Transverse colon (tissue), 4 donors: ENCODE results near the gene SLC24A3. TPM values are rescaled to one million over a fixed set of nuclear protein-coding genes. Genes with fewer than 3 reads are reported as not detected.

Source experiments
- DNase-seq: peaks from one replicate; pipeline ENCODE4 v3.0.0-alpha.2; 2019
- H3K27ac ChIP-seq, 4 donors: fragments of 200-600 bp; sonication (generic); 2 replicates each; pipeline ENCODE4 v1.5.1; 2016 to 2018; ENCODE audit warnings: inconsistent platforms in 4 of 4
- H3K27me3 ChIP-seq: fragments of 200-600 bp; sonication (generic); 2 replicates; pipeline ENCODE4 v1.5.1; 2017; ENCODE audit warnings: inconsistent platforms
- H3K36me3 ChIP-seq, 4 donors: fragments of 200-600 bp; sonication (generic); 2 replicates each; pipeline ENCODE4 v1.5.1; 2017 to 2019; ENCODE audit warnings: inconsistent platforms in 4 of 4
- H3K4me1 ChIP-seq, 4 donors: fragments of 200-600 bp; sonication (generic); 2 replicates each; pipeline ENCODE4 v1.5.1; 2017 to 2020; ENCODE audit warnings: inconsistent platforms in 4 of 4
- H3K4me3 ChIP-seq, 4 donors: fragments of 200-600 bp; sonication (generic); 1 replicate in 1 of 4; 2 replicates in 3 of 4; pipeline versions ENCODE4 v1.5.1 to v1.6.1; 2017 to 2019; ENCODE audit warnings: inconsistent platforms in 4 of 4
- H3K9me3 ChIP-seq, 2 donors: fragments of 200-600 bp; sonication (generic); 2 replicates each; pipeline ENCODE4 v1.5.1; 2017 to 2019; ENCODE audit warnings: inconsistent platforms in 2 of 2
- CTCF ChIP-seq, 5 experiments: fragments of 200-600 bp in 3 of 5; fragments of 450-650 bp in 2 of 5; sonication (generic) in 3 of 5; IDR thresholded peaks; 1 replicate in 2 of 5; 2 replicates in 3 of 5; pipeline ENCODE4 v1.5.1; 2016 to 2017; ENCODE audit warnings: antibody characterized with exemption in 5 of 5, inconsistent platforms in 3 of 5, mild to moderate bottlenecking in 2 of 5, moderate library complexity in 1 of 5
- EP300 ChIP-seq: sonication (generic); formaldehyde crosslinking; IDR thresholded peaks from one replicate; pipeline ENCODE4 v1.6.1; 2017; ENCODE audit warnings: antibody characterized with exemption, low read depth
- POLR2A ChIP-seq: fragments of 450-650 bp; IDR thresholded peaks from one replicate; pipeline ENCODE4 v1.6.1; 2016; ENCODE audit warnings: antibody characterized with exemption, mild to moderate bottlenecking, moderate library complexity
- POLR2AphosphoS5 ChIP-seq, 3 donors: sonication (generic); formaldehyde crosslinking; IDR thresholded peaks; one replicate each; pipeline ENCODE4 v1.6.1; 2016; ENCODE audit warnings: antibody characterized with exemption in 3 of 3
- WGBS, 2 donors: methylation state at CpG; one replicate each; pipeline ENCODE4 v1.1.5; 2018; ENCODE audit warnings: low coverage in 1 of 2; 5-methylcytosine and 5-hydroxymethylcytosine counted together
- in situ Hi-C, 4 donors: fragments of 200-750 bp; cut with MboI; loops; one replicate each; pipeline versions ENCODE4 v1.15.0 to v1.15.1; 2017; ENCODE audit warnings: low sequenced_read_pairs in 3 of 4, low pct_ligation_motif_present in 1 of 4, low pct_unique_long_range_greater_than_20kb in 1 of 4
- intact Hi-C: fragments of 100-400 bp; cut with DNase I; formaldehyde crosslinking; loops from one replicate; pipeline ENCODE4 v1.15.1; 2023; ENCODE audit warnings: low total_unique reads
- total RNA-seq, 4 donors: library from RNA; depleted of rRNA; stranded (reverse); fragments of >200 nt; gene quantifications; one replicate each; pipeline ENCODE4 v1.1.0, GENCODE V29; 2016

The SLC24A3 gene
- total RNA-seq, 4 donors from 2014 or later = 4.4 to 6.7 (median 4.6) TPM

DNA sequence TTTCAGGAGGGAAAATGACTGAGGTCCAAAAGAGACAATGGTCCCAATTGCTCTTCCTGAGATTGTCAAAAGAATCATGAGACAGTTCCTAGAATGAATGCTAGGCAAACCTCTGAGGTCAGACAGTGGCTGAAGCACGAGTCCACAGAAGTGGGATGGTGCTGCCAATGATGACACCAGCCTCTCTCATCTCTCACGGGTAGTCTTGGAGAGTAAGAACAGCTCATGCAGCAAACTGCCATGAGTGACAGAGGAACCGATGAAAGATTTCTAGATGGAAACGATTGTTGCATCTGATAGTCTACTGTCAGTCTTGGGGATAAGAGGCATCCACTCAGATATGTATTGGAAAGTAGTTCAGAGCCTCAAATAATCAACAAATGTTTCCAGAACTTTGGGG is 188.7 kb downstream of the SLC24A3 start:
- DNase-seq = no peak
- H3K4me1 ChIP-seq = no peaks in the 10 kb centered on the region
- intact Hi-C loops (no loop called here), in situ Hi-C loops (no loop called here)
- H3K27ac ChIP-seq = no peak overlapping the region
- no peaks in the 10 kb centered on the region for H3K27me3 ChIP-seq
- no peak overlapping the region for H3K4me3 ChIP-seq
- TF ChIP-seq EP300 = no peak
- no peak for TF ChIP-seq POLR2AphosphoS5 (IDR thresholded peaks at IDR 0.05)
- no peak for TF ChIP-seq POLR2A
- no peak for TF ChIP-seq CTCF (IDR thresholded peaks at IDR 0.05)
- 79% methylated on average over 4 of the region's 4 CpGs; no CpG with 5 or more reads in 1 of the 2 donors for WGBS, 2 donors
- H3K36me3 ChIP-seq = no peaks in the 10 kb centered on the region
- peaks cover 4 to 6% of the 10 kb centered on the region in 2 donors for H3K9me3 ChIP-seq

GRCh38 chr20:19403549-19403948 is 191.1 kb downstream of the SLC24A3 start:
- H3K4me1 ChIP-seq = no peaks in the 10 kb centered on the region
- TF ChIP-seq CTCF (IDR thresholded peaks at IDR 0.05) (no peak), EP300 (no peak), POLR2A (no peak), POLR2AphosphoS5 (IDR thresholded peaks at IDR 0.05) (no peak)
- H3K4me3 ChIP-seq = no peak overlapping the region
- in situ Hi-C loops = no loop called here
- 75 to 78% methylated on average over 4 of the region's 4 CpGs for WGBS, 2 donors
- H3K27me3 ChIP-seq = no peaks in the 10 kb centered on the region
- DNase-seq = no peak
- H3K27ac ChIP-seq = no peak overlapping the region
- intact Hi-C loops = no loop called here
- H3K36me3 ChIP-seq = no peaks in the 10 kb centered on the region
- peaks cover 0 to 3% of the 10 kb centered on the region in 2 donors for H3K9me3 ChIP-seq

- Histone ChIP-seq H3K27me3 (no peaks in the 10 kb centered on the region), H3K27ac (no peak overlapping the region), H3K9me3 (no peaks in the 10 kb centered on the region), H3K4me3 (no peak overlapping the region), H3K4me1 (no peaks in the 10 kb centered on the region), H3K36me3 (no peaks in the 10 kb centered on the region)
- in situ Hi-C loops (no loop called here), intact Hi-C loops (no loop called here)
- WGBS, 2 donors = 62 to 80% methylated on average over 2 to 3 of the region's 3 CpGs
- no peak for DNase-seq
- TF ChIP-seq POLR2A = no peak
- no peak for TF ChIP-seq EP300
- TF ChIP-seq POLR2AphosphoS5 (IDR thresholded peaks at IDR 0.05) = no peak
- TF ChIP-seq CTCF (IDR thresholded peaks at IDR 0.05) = no peak
Observed at GRCh38 chr20:19404826-19405225, 192.4 kb downstream of the SLC24A3 start.

GRCh38 chr20:19405958-19406357 is 193.5 kb downstream of the SLC24A3 start:
- WGBS, 2 donors = 64 to 83% methylated on average over 3 of the region's 3 CpGs
- Histone ChIP-seq H3K4me3 (no peak overlapping the region), H3K9me3 (no peaks in the 10 kb centered on the region), H3K36me3 (no peaks in the 10 kb centered on the region), H3K27me3 (no peaks in the 10 kb centered on the region), H3K4me1 (no peaks in the 10 kb centered on the region), H3K27ac (no peak overlapping the region)
- DNase-seq = no peak
- no peak for TF ChIP-seq POLR2AphosphoS5 (IDR thresholded peaks at IDR 0.05)
- no peak for TF ChIP-seq CTCF (IDR thresholded peaks at IDR 0.05)
- no peak for TF ChIP-seq POLR2A
- TF ChIP-seq EP300 = no peak
- intact Hi-C loops (no loop called here), in situ Hi-C loops (no loop called here)
